Esophagus muscularis mucosa (tissue), 4 donors: ENCODE measurements around the gene EMC8. TPM values are rescaled to one million over a fixed set of nuclear protein-coding genes. Genes with fewer than 3 reads are reported as not detected.

Source experiments
- DNase-seq: peaks from one replicate; pipeline ENCODE4 v3.0.0-alpha.2; 2017; ENCODE audit errors: extremely low spot score
- H3K27ac ChIP-seq, 4 donors: fragments of 200-600 bp; sonication (generic); replicated peaks in 1 of 4; 1 replicate in 3 of 4; 2 replicates in 1 of 4; pipeline ENCODE4 v1.5.1; 2016 to 2019; ENCODE audit warnings: mild to moderate bottlenecking in 1 of 4
- H3K27me3 ChIP-seq, 4 donors: fragments of 200-600 bp; sonication (generic); one replicate each; pipeline versions ENCODE4 v1.5.1 to v1.6.0; 2016 to 2019
- H3K36me3 ChIP-seq, 4 donors: fragments of 200-600 bp; sonication (generic); one replicate each; pipeline ENCODE4 v1.5.1; 2016 to 2019
- H3K4me1 ChIP-seq, 4 donors: fragments of 200-600 bp; sonication (generic); one replicate each; pipeline ENCODE4 v1.5.1; 2016 to 2019
- H3K4me3 ChIP-seq, 4 donors: fragments of 200-600 bp; sonication (generic); 1 replicate in 2 of 4; 2 replicates in 2 of 4; pipeline ENCODE4 v1.5.1; 2016 to 2019; ENCODE audit warnings: mild to moderate bottlenecking in 4 of 4, moderate library complexity in 1 of 4
- H3K9me3 ChIP-seq, 4 donors: fragments of 200-600 bp; sonication (generic); 1 replicate in 3 of 4; 2 replicates in 1 of 4; pipeline ENCODE4 v1.5.1; 2016 to 2019
- EP300 ChIP-seq: sonication (generic); formaldehyde crosslinking; IDR thresholded peaks from one replicate; pipeline ENCODE4 v1.6.1; 2017; ENCODE audit warnings: antibody characterized with exemption
- POLR2A ChIP-seq: fragments of 450-650 bp; IDR thresholded peaks from one replicate; pipeline ENCODE4 v1.6.1; 2017; ENCODE audit warnings: antibody characterized with exemption, moderate library complexity, mild to moderate bottlenecking, low read depth
- POLR2AphosphoS5 ChIP-seq, 2 donors: sonication (generic); formaldehyde crosslinking; IDR thresholded peaks; one replicate each; pipeline ENCODE4 v1.6.1; 2017; ENCODE audit warnings: antibody characterized with exemption in 2 of 2
- WGBS: methylation state at CpG from one replicate; pipeline ENCODE4 v1.1.5; 2018; 5-methylcytosine and 5-hydroxymethylcytosine counted together
- intact Hi-C: fragments of 100-400 bp; cut with DNase I; formaldehyde crosslinking; loops from one replicate; pipeline ENCODE4 v1.15.1; 2023
- total RNA-seq, 4 donors: library from RNA; depleted of rRNA; stranded (reverse); fragments of >200 nt; gene quantifications; one replicate each; pipeline versions ENCODE4 v1.1.0 to v1.2.1, GENCODE V29; 2016
- TF ChIP-seq, protein P1 (sequence below), 3 experiments: fragments of 200-600 bp in 2 of 3; fragments of 450-650 bp in 1 of 3; sonication (generic) in 2 of 3; IDR thresholded peaks; one replicate each; pipeline ENCODE4 v1.5.1; 2017 to 2019; ENCODE audit warnings: antibody characterized with exemption in 3 of 3, mild to moderate bottlenecking in 2 of 3, moderate library complexity in 1 of 3

Gene EMC8
- total RNA-seq, 4 donors from 2014 or later: 26.0 to 41.3 (median 27.6) TPM

DNA sequence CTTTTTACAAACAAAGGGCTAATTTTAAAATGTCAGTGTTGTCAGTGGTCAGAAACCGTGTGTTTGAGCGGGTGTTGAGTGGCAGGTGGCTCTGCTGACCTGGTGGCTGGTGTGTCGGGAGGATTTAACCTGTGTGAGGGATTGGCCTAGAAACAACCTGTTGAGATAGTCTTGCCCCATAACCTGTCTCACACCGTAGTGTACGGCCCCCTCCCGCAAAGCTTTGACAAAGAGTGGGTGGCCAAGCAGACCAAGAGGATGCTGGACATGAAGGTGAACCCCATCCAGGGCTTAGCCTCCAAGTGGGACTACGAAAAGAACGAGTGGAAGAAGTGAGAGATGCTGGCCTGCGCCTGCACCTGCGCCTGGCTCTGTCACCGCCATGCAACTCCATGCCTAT lies 7.2 kb upstream of the EMC8 start:
- intact Hi-C loops: no loop called here

DNA sequence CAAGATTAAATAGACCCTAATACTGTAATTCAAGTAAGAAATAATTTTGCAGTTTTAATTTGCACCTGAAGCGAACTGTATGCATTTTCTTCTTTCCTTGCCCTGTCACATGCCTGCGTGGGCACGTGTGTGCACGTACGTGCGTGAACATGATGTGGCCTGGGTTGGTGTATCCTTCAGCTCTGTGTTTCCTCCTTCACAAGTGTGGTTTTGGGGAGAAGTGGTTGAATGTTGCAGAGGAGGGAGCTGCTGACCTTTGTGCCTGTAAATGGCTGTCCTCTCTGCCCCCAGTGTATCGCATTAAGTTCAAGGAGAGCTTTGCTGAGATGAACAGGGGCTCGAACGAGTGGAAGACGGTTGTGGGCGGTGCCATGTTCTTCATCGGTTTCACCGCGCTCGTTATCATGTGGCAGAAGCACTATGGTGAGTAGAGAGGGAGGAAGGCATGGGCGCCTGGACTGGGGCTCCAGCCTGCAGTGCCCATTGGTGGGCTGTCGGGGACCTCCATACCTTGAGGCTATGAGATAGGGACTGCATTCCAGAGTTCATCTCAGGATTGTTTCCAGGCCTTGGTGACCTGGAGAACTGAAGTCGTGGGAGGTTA lies 6.2 kb upstream of the EMC8 start:
- intact Hi-C loops: no loop called here
- no peak for DNase-seq
- 84% methylated on average over 17 of the region's 18 CpGs for WGBS
- Histone ChIP-seq H3K9me3 (no peaks in the 10 kb centered on the region), H3K27me3 (peaks cover 0 to 4% (median 0%) of the 10 kb centered on the region in 4 donors), H3K36me3 (peaks cover 33 to 61% (median 60%) of the 10 kb centered on the region in 4 donors), H3K4me1 (peaks cover 11 to 33% (median 20%) of the 10 kb centered on the region in 4 donors), H3K27ac (no peak overlapping the region), H3K4me3 (no peak overlapping the region)
- TF ChIP-seq EP300: no peak
- no peak for TF ChIP-seq POLR2AphosphoS5 (IDR thresholded peaks at IDR 0.05)
- TF ChIP-seq, protein P1, sequence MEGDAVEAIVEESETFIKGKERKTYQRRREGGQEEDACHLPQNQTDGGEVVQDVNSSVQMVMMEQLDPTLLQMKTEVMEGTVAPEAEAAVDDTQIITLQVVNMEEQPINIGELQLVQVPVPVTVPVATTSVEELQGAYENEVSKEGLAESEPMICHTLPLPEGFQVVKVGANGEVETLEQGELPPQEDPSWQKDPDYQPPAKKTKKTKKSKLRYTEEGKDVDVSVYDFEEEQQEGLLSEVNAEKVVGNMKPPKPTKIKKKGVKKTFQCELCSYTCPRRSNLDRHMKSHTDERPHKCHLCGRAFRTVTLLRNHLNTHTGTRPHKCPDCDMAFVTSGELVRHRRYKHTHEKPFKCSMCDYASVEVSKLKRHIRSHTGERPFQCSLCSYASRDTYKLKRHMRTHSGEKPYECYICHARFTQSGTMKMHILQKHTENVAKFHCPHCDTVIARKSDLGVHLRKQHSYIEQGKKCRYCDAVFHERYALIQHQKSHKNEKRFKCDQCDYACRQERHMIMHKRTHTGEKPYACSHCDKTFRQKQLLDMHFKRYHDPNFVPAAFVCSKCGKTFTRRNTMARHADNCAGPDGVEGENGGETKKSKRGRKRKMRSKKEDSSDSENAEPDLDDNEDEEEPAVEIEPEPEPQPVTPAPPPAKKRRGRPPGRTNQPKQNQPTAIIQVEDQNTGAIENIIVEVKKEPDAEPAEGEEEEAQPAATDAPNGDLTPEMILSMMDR (IDR thresholded peaks at IDR 0.05): no peak
- no peak for TF ChIP-seq POLR2A

More for the DNA sequence above, 7.2 kb upstream of the EMC8 start:
- WGBS: 91% methylated on average over 11 of the region's 11 CpGs
- Histone ChIP-seq H3K36me3 (peaks cover 33 to 59% (median 57%) of the 10 kb centered on the region in 4 donors), H3K4me3 (no peak overlapping the region), H3K4me1 (peaks cover 5 to 23% (median 11%) of the 10 kb centered on the region in 4 donors), H3K27me3 (peaks cover 0 to 13% (median 0%) of the 10 kb centered on the region in 4 donors), H3K27ac (no peak overlapping the region), H3K9me3 (no peaks in the 10 kb centered on the region)
- DNase-seq: no peak
- TF ChIP-seq POLR2AphosphoS5 (IDR thresholded peaks at IDR 0.05) (no peak), POLR2A (no peak), EP300 (no peak)
- TF ChIP-seq, protein P1 (IDR thresholded peaks at IDR 0.05): no peak

DNA sequence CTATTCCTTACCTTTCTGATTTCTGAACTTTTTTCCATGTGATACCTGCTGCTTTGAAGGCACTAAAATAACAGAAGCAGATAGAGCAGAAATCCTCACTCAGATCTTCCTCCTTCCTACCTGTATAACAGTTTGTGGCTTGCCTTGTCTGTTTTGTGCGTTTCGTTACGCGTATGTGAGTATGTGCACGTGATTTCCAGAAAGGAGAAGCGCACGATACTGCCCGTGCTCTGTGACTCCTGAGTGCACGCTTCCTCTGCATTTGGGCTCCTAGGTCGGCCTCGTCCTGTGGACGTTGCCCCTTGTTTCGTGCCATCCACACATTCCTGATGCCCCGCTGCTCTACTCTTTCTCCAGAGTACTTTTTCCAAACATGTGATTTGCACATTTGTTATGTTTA lies 4.2 kb upstream of the EMC8 start:
- TF ChIP-seq POLR2AphosphoS5 (IDR thresholded peaks at IDR 0.05): no peak
- TF ChIP-seq, protein P1 (IDR thresholded peaks at IDR 0.05): no peak
- no peak for TF ChIP-seq POLR2A
- no peak for TF ChIP-seq EP300
- Histone ChIP-seq H3K4me3 (no peak overlapping the region), H3K36me3 (peaks cover 33 to 61% (median 60%) of the 10 kb centered on the region in 4 donors), H3K4me1 (peaks cover 16 to 44% (median 29%) of the 10 kb centered on the region in 4 donors), H3K9me3 (no peaks in the 10 kb centered on the region), H3K27ac (no peak overlapping the region), H3K27me3 (no peaks in the 10 kb centered on the region)
- 73% methylated on average over 13 of the region's 14 CpGs for WGBS
- intact Hi-C loops: no loop called here
- DNase-seq: no peak

DNA sequence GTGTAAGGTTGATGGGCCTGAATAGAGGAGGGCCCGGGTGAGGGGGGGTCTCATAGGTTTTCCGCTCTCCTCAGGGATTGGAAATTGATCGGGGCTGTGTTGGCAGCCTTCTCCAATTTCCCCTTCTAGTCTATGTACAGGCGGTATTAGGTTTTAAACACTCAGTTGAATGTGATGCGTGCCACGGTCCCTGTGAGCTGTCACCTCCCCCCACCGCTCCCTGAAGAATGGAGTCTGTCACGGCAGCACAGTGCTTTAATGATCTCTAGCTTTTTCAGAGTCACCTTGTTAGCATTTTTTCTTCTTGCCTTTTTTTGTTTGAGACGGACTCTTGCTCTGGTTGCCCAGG lies 951 bp upstream of the EMC8 start:
- Histone ChIP-seq H3K4me3 (peak overlapping the region; percentile 98 to 100 (median 98)), H3K27ac (peak overlapping the region; percentile 92 to 96 (median 92)), H3K4me1 (peaks cover 29 to 66% (median 54%) of the 10 kb centered on the region in 4 donors), H3K36me3 (peaks cover 13 to 60% (median 58%) of the 10 kb centered on the region in 4 donors), H3K9me3 (no peaks in the 10 kb centered on the region), H3K27me3 (no peaks in the 10 kb centered on the region)
- DNase-seq: no peak
- intact Hi-C loops: no loop called here
- 13% methylated on average over 9 of the region's 9 CpGs for WGBS
- TF ChIP-seq POLR2A (no peak), POLR2AphosphoS5 (IDR thresholded peaks at IDR 0.05) (no peak), EP300 (no peak)
- TF ChIP-seq, protein P1 (IDR thresholded peaks at IDR 0.05): no peak
